IMR-90 (cell line): Measurements from ENCODE around the gene NEK5. TPM values are rescaled to one million over a fixed set of nuclear protein-coding genes. Genes with fewer than 3 reads are reported as not detected.

Experiments
- ATAC-seq: fragments of 200-7000 bp; cut with Tn5 transposase; 2 replicates; pipeline ENCODE4 v1.9.1; 2020; ENCODE audit warnings: low read depth, mild to moderate bottlenecking, moderate library complexity
- BruUV-seq: library from RNA; stranded (reverse); fragments of 400-500 nt; replicated peaks from 2 replicates; lab custom pipeline; 2021; lab: Mats Ljungman, UMichigan
- CTCF ChIA-PET: fragments of 300-600 bp; formaldehyde crosslinking; extraction: SDS; loops from one replicate; lab custom pipeline; 2021; ENCODE audit warnings: antibody characterized with exemption; lab: Yijun Ruan, JAX
- POLR2A ChIA-PET: fragments of 300-600 bp; sonication (Branson Sonifier 250); formaldehyde crosslinking; loops from one replicate; lab custom pipeline; 2022; ENCODE audit warnings: antibody characterized with exemption; ENCODE audit not compliant: unreplicated experiment; lab: Charles Lee
- DNase-seq: peaks from one replicate; pipeline ENCODE4 v3.0.0; 2013
- H2AFZ ChIP-seq: replicated peaks from 2 replicates; pipeline ENCODE3; 2013; ENCODE audit warnings: low read length, mild to moderate bottlenecking; ENCODE audit not compliant: poor library complexity
- H2AK5ac ChIP-seq: 2 replicates; pipeline ENCODE4 v1.6.1; 2013; ENCODE audit warnings: low read depth, low read length, inconsistent platforms
- H2AK9ac ChIP-seq: replicated peaks from 2 replicates; pipeline ENCODE3; 2013; ENCODE audit warnings: mild to moderate bottlenecking, low read depth, low read length, moderate library complexity; ENCODE audit not compliant: poor library complexity
- H2BK120ac ChIP-seq: 2 replicates; pipeline ENCODE4 v1.6.1; 2013; ENCODE audit warnings: low read depth, low read length, inconsistent platforms
- H2BK15ac ChIP-seq: 3 replicates; pipeline ENCODE4 v1.6.1; 2013; ENCODE audit warnings: low read depth, low read length, inconsistent platforms
- H2BK20ac ChIP-seq: 2 replicates; pipeline ENCODE4 v1.6.1; 2013; ENCODE audit warnings: low read depth, mild to moderate bottlenecking, inconsistent platforms, low read length, moderate library complexity
- H2BK5ac ChIP-seq: 2 replicates; pipeline ENCODE4 v1.6.1; 2013; ENCODE audit warnings: mild to moderate bottlenecking, low read depth, low read length, inconsistent platforms; ENCODE audit not compliant: poor library complexity, severe bottlenecking
- H3K14ac ChIP-seq: replicated peaks from 2 replicates; pipeline ENCODE4 v1.6.1; 2013; ENCODE audit warnings: low read depth, low read length, inconsistent platforms
- H3K18ac ChIP-seq: 2 replicates; pipeline ENCODE4 v1.6.1; 2013; ENCODE audit warnings: low read depth, low read length, control low read depth
- H3K23ac ChIP-seq: 2 replicates; pipeline ENCODE4 v1.6.1; 2013; ENCODE audit warnings: low read depth, low read length, inconsistent platforms
- H3K27ac ChIP-seq: 2 replicates; pipeline ENCODE4 v1.5.1; 2013; ENCODE audit warnings: mild to moderate bottlenecking, control low read depth, low read length; ENCODE audit not compliant: insufficient read depth
- H3K27me3 ChIP-seq: 2 replicates; pipeline ENCODE4 v1.6.1; 2013; ENCODE audit warnings: low read length; ENCODE audit not compliant: control insufficient read depth, insufficient read depth
- H3K36me3 ChIP-seq: 2 replicates; pipeline ENCODE4 v1.6.1; 2013; ENCODE audit warnings: low read length, mixed read lengths; ENCODE audit not compliant: control insufficient read depth, insufficient read depth
- H3K4ac ChIP-seq: 2 replicates; pipeline ENCODE4 v1.6.1; 2013; ENCODE audit warnings: low read depth, low read length, inconsistent platforms
- H3K4me1 ChIP-seq: 2 replicates; pipeline ENCODE4 v1.6.1; 2013; ENCODE audit warnings: low read length, mixed read lengths; ENCODE audit not compliant: control insufficient read depth, insufficient read depth
- H3K4me2 ChIP-seq: 2 replicates; pipeline ENCODE4 v1.6.1; 2013; ENCODE audit warnings: low read depth, mild to moderate bottlenecking, control low read depth, low read length, moderate library complexity
- H3K4me3 ChIP-seq: 2 replicates; pipeline ENCODE4 v1.5.1; 2013; ENCODE audit warnings: low read depth, mild to moderate bottlenecking, control low read depth, low read length, moderate library complexity; ENCODE audit not compliant: insufficient read depth
- H3K56ac ChIP-seq: 2 replicates; pipeline ENCODE4 v1.6.1; 2013; ENCODE audit warnings: low read length, inconsistent platforms; ENCODE audit not compliant: insufficient read depth; ENCODE audit errors: extremely low read depth
- H3K79me1 ChIP-seq, 2 experiments: 2 replicates each; pipeline ENCODE4 v1.6.1; 2013; ENCODE audit warnings: low read length in 2 of 2, inconsistent platforms in 1 of 2, low read depth in 1 of 2
- H3K9ac ChIP-seq: 2 replicates; pipeline ENCODE4 v1.6.1; 2013; ENCODE audit warnings: low read depth, low read length, control low read depth
- H3K9me1 ChIP-seq: 2 replicates; pipeline ENCODE4 v1.6.1; 2013; ENCODE audit warnings: low read length, inconsistent platforms; ENCODE audit not compliant: insufficient read depth
- H3K9me3 ChIP-seq: 2 replicates; pipeline ENCODE4 v1.6.1; 2013; ENCODE audit warnings: low read length; ENCODE audit not compliant: control insufficient read depth, insufficient read depth
- H4K20me1 ChIP-seq: 2 replicates; pipeline ENCODE4 v1.6.1; 2013; ENCODE audit warnings: low read length, inconsistent platforms; ENCODE audit not compliant: insufficient read depth
- H4K5ac ChIP-seq: 2 replicates; pipeline ENCODE4 v1.6.1; 2013; ENCODE audit warnings: mild to moderate bottlenecking, low read depth, low read length, control low read depth
- H4K8ac ChIP-seq, 2 experiments: 2 replicates each; pipeline ENCODE4 v1.6.1; 2013; ENCODE audit warnings: low read depth in 2 of 2, low read length in 2 of 2, control low read depth in 1 of 2, inconsistent platforms in 1 of 2
- H4K91ac ChIP-seq: 2 replicates; pipeline ENCODE4 v1.6.1; 2013; ENCODE audit warnings: low read depth, low read length, inconsistent platforms; ENCODE audit not compliant: insufficient read depth
- BHLHE40 ChIP-seq: fragments of 150-350 bp; IDR thresholded peaks from 2 replicates; pipeline ENCODE4 v1.6.1; 2016; ENCODE audit warnings: mild to moderate bottlenecking, low read depth, low read length
- CEBPB ChIP-seq: IDR thresholded peaks from 2 replicates; pipeline ENCODE4 v1.6.1; 2012; ENCODE audit warnings: low read depth, low read length, improper control_type of control experiment
- CHD1 ChIP-seq: IDR thresholded peaks from 2 replicates; pipeline ENCODE4 v1.6.1; 2012; ENCODE audit warnings: low read depth, low read length, improper control_type of control experiment
- CTCF ChIP-seq: conservative IDR thresholded peaks from 2 replicates; pipeline ENCODE4 v1.5.1; 2012; ENCODE audit warnings: mild to moderate bottlenecking, low read depth, low read length, improper control_type of control experiment
- ELK1 ChIP-seq: fragments of 150-350 bp; IDR thresholded peaks from 2 replicates; pipeline ENCODE4 v1.6.1; 2016; ENCODE audit warnings: low read depth, mild to moderate bottlenecking, low read length, moderate library complexity, borderline replicate concordance
- FOS ChIP-seq: fragments of 150-350 bp; IDR thresholded peaks from 2 replicates; pipeline ENCODE4 v1.6.1; 2016; ENCODE audit warnings: low read depth, low read length
- MAFK ChIP-seq: IDR thresholded peaks from 2 replicates; pipeline ENCODE4 v1.6.1; 2012; ENCODE audit warnings: low read depth, low read length, improper control_type of control experiment
- MAZ ChIP-seq: IDR thresholded peaks from 2 replicates; pipeline ENCODE4 v1.6.1; 2012; ENCODE audit warnings: low read depth, mild to moderate bottlenecking, low read length, improper control_type of control experiment, moderate library complexity, borderline replicate concordance
- MXI1 ChIP-seq: IDR thresholded peaks from 2 replicates; pipeline ENCODE4 v1.6.1; 2012; ENCODE audit warnings: low read depth, mild to moderate bottlenecking, low read length, moderate library complexity, borderline replicate concordance
- NFE2L2 ChIP-seq: fragments of 150-350 bp; IDR thresholded peaks from 2 replicates; pipeline ENCODE4 v1.6.1; 2016; ENCODE audit warnings: low read depth, mild to moderate bottlenecking, low read length
- POLR2A ChIP-seq: IDR thresholded peaks from 2 replicates; pipeline ENCODE4 v1.6.1; 2012; ENCODE audit warnings: mild to moderate bottlenecking, low read depth, low read length
- RAD21 ChIP-seq: IDR thresholded peaks from 2 replicates; pipeline ENCODE4 v1.6.1; 2012; ENCODE audit warnings: low read length, improper control_type of control experiment
- RCOR1 ChIP-seq: IDR thresholded peaks from 2 replicates; pipeline ENCODE4 v1.6.1; 2012; ENCODE audit warnings: mild to moderate bottlenecking, low read length, improper control_type of control experiment; ENCODE audit not compliant: insufficient replicate concordance
- RFX5 ChIP-seq: IDR thresholded peaks from 2 replicates; pipeline ENCODE4 v1.8.0; 2012; ENCODE audit warnings: low read depth, mild to moderate bottlenecking, low read length, moderate library complexity
- SMC3 ChIP-seq: fragments of 150-350 bp; IDR thresholded peaks from 2 replicates; pipeline ENCODE4 v1.6.1; 2016; ENCODE audit warnings: low read depth, mild to moderate bottlenecking, antibody characterized with exemption, low read length, moderate library complexity
- USF2 ChIP-seq: fragments of 150-350 bp; IDR thresholded peaks from 2 replicates; pipeline ENCODE4 v1.6.1; 2017; ENCODE audit warnings: mild to moderate bottlenecking, antibody characterized with exemption, low read length, low read depth
- WGBS, 2 experiments: methylation state at CpG; one replicate each; pipeline versions ENCODE4 v1.1.5 to v1.1.7; 2013; ENCODE audit warnings: missing lambda C conversion rate in 2 of 2; ENCODE audit not compliant: insufficient read length in 1 of 2; ENCODE audit errors: extremely low coverage in 2 of 2; 5-methylcytosine and 5-hydroxymethylcytosine counted together
- dilution Hi-C: fragments of 300-500 bp; cut with HindIII; formaldehyde crosslinking; loops from one replicate; pipeline ENCODE4 v1.14.3; 2018; ENCODE audit warnings: low sequenced_read_pairs; ENCODE audit not compliant: unreplicated experiment
- in situ Hi-C: fragments of 300-500 bp; cut with MboI; formaldehyde crosslinking; loops from 3 replicates; pipeline ENCODE4 v1.14.3; 2019; ENCODE audit warnings: low sequenced_read_pairs, inconsistent platforms, mixed read lengths
- intact Hi-C: fragments of 100-400 bp; cut with micrococcal nuclease; formaldehyde crosslinking; loops from 2 replicates; pipeline ENCODE4 v1.10.0; 2022
- polyA plus RNA-seq, 3 experiments: library from polyadenylated mRNA; depleted of rRNA; stranded (reverse); fragments of >200 nt; gene quantifications; 2 replicates each; pipeline ENCODE4 v1.2.3, GENCODE V29; 2012; ENCODE audit warnings: low replicate concordance in 1 of 3
- total RNA-seq: library from RNA; depleted of rRNA; stranded (reverse); fragments of >200 nt; gene quantifications from 2 replicates; pipeline ENCODE4 v1.2.3, GENCODE V29; 2012

Gene NEK5
- total and polyA plus RNA-seq, 2 of the 4 experiments (the other 2 are of a cell fraction) = not detected

- Histone ChIP-seq H4K91ac (no peak overlapping the region), H3K56ac (no peak overlapping the region), H4K5ac (no peak overlapping the region), H2BK5ac (no peak overlapping the region), H3K4me2 (no peak overlapping the region), H2AK9ac (no peak overlapping the region), H3K14ac (no peak overlapping the region), H3K27me3 (no peaks in the 10 kb centered on the region), H3K23ac (no peak overlapping the region), H2AFZ (no peak overlapping the region), H3K4me3 (no peak overlapping the region), H2AK5ac (no peak overlapping the region), H2BK15ac (no peak overlapping the region), H2BK20ac (no peak overlapping the region), H4K8ac (no peak overlapping the region), H2BK120ac (no peak overlapping the region), H4K20me1 (no peaks in the 10 kb centered on the region), H3K9me3 (no peaks in the 10 kb centered on the region), H3K9ac (no peak overlapping the region), H3K18ac (no peak overlapping the region), H3K4ac (no peak overlapping the region), H3K4me1 (no peaks in the 10 kb centered on the region), H3K27ac (no peak overlapping the region), H3K36me3 (no peaks in the 10 kb centered on the region), H3K79me1 (no peaks in the 10 kb centered on the region), H3K9me1 (no peaks in the 10 kb centered on the region)
- dilution Hi-C loops (no loop called here), intact Hi-C loops (no loop called here), in situ Hi-C loops (no loop called here)
- CTCF ChIA-PET = no interaction called here
- no CpG with 5 or more reads among the region's 3 CpGs for WGBS, 2 experiments
- no peak for TF ChIP-seq POLR2A
- TF ChIP-seq MAZ = no peak
- no peak for TF ChIP-seq FOS
- no peak for TF ChIP-seq MXI1
- TF ChIP-seq MAFK = no peak
- no peak for TF ChIP-seq USF2
- TF ChIP-seq CTCF = no peak
- TF ChIP-seq RAD21 = no peak
- no peak for TF ChIP-seq SMC3
- no peak for TF ChIP-seq CEBPB
- no peak for TF ChIP-seq BHLHE40
- TF ChIP-seq ELK1 = no peak
- no peak for TF ChIP-seq CHD1
- TF ChIP-seq RCOR1 = no peak
- no peak for TF ChIP-seq RFX5
- TF ChIP-seq NFE2L2 = no peak
- DNase-seq (no peak), ATAC-seq (no peak)
- POLR2A ChIA-PET = no interaction called here
- no TSS peak for BruUV-seq
Observed at GRCh38 chr13:52047463-52047862, 81.4 kb downstream of the NEK5 start.
